HG02981 (cell line): ENCODE measurements around the gene CITED1.
"Not testable (repeated sequence)": the region's sequence is repeated elsewhere in the genome, so short reads cannot be mapped to it uniquely, and the experiment has no call there.

Experiments used
- ATAC-seq: cut with Tn5 transposase; IDR thresholded peaks from one replicate; pipeline ENCODE4 v1.9.1; 2021; ENCODE audit warnings: mild to moderate bottlenecking, moderate library complexity; ENCODE audit not compliant: unreplicated experiment

Gene CITED1, protein sequence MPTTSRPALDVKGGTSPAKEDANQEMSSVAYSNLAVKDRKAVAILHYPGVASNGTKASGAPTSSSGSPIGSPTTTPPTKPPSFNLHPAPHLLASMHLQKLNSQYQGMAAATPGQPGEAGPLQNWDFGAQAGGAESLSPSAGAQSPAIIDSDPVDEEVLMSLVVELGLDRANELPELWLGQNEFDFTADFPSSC

DNA sequence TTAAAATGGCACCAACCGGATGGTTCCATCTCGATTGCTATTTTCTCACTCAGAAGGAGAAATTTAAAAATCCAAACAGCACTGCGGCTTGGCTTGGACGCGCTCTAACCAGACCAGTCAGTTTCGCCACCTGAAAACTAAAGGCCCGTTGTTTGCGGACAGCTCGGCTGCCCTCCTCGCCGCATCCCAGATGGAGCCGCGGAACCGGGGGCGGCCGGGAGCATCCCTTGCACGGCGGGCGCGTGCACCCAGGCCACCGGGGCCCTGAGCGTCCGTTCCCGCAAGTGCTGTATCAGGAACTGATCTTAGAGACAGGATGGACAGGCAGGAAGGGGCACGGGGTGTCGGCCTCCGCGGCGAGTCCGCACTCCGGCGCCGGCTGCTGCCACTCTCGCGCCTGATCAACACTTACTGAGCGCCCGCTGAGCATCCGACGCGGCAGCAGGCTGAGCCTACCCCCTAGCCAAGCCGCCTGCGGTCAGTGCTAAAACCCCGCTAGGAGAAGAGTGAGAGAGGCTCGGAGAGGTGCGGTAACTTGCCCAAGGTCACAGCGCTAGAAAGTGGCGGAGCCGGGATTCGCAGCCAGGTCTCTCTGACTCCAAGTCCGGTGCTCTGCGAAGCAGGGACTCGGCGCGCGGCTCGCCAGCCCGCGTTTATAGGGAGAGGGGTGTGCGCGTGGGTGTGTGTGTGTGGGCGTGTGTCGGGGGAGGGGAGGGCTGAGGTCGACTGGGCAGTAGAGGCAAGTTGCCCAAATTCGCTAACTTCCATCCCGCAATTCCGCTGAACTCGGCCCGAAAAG is at the start of gene CITED1:
CITED1 (minus strand) TSS at position 629 of the 799 bp plus-strand sequence. CDS start 3,045 bp downstream, outside the sequence.
- no peak for ATAC-seq

DNA sequence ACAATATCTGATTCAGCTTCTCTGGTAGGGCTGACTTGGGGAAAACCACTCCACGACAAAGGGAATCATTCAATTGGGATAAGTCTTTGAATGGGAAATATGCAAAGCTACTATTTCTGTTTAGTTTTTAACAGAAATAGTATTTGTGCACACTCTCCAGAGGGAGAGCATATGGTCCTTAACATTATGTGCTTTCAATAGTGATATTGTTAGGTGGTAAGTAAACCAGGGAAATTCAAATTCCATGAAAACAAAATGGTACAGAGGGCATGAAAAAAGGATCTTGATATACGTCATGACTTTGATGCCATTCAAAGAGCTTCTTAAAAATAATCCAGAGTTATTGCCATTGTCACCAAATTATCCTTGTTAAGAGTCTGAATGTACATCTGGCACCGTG is 47.1 kb upstream of the CITED1 start:
- ATAC-seq: no peak

DNA sequence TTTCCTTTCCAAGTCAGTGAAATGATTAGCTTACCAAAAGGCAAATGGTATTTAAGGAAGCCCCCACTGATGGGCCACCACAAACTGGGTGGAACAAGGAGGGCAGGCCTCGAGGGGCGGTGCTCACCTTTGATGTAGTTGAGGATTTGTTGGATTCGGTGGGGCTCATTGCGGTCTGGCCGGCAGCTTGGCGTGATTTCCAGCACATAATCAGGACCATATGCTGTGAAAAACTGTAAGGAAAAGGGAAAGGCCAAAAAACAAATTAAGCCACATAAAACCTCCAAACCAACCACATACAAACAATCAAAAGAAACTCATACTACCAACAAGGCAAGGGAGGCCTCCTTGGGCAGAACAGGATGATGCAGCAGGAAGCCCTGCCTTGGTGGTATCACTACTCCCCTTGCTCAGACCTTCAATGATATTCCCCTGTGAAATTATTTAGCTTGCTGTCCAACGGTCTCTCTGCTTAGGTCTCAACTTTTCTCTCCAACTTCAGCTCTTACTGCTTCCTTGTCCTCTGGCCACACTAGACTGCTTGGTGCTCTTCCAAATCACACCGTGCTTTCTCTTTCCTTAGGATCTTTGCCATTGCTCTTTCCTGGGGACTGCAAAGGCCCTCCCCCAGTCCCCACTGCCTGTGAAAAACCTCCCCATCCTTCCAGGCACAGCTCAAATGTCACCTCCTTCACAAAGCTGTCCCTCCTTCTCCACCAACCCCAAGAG is 46.1 kb upstream of the CITED1 start:
- ATAC-seq: no peak

GRCh38 chrX:72349190-72349589 is 43.5 kb upstream of the CITED1 start:
- ATAC-seq: peak; percentile 88

DNA sequence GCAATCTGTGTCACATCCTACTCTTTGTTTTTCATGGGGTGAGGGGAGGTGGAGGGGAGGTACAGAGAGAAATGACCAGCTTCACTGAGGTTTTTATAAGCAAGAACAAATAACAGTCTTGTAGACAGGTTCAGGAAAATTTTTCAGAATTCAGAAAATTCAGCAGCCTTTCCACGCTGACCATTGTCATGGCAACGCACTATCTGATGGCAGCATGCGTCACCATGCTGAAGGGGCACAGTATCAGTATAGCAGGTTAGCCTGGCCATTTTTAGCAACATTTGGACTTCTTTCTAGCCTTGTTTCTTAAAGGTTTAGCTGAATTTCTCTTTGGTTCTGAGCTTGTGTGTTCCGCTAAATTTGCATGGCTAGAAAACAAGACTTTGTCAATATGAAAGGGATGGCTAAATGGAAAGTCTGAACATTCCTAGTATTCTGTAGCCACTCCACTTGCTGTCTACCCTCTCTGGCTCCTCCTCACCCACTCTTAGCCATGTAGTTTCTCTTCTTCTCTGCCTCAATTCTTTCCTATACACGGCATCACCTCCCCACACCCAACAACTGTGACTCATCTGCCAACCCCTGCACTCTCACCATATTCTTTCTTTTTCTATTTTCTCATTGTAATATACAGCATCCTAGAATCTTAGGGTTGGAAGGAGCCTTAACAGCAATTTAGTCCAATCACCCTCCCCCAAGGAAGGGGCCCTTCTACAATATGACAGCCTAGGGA is 42.7 kb upstream of the CITED1 start:
- no peak for ATAC-seq

DNA sequence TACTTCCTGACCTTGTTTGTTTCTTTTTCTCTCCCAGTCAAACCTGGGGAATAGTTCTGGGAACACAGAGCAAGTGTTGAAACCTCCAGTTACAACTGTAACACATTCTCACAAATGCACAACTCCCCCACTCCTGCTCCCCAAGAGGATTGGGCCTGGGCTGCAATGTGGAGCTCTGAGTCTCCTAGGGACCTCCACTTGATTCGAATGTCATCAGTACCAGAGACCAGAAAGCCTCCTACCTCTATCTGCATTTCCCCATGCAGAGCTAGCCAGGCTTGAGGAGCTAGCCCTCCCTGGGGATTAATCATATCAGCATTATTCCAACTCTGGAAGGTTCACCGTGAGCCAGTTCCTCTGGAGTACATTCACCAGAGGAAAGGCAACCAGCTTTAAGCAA is 41.7 kb upstream of the CITED1 start:
- ATAC-seq: no peak

- ATAC-seq: no peak
Observed at GRCh38 chrX:72346302-72346949, 40.7 kb upstream of the CITED1 start.

- no peak for ATAC-seq
Observed at GRCh38 chrX:72340626-72341025, 34.9 kb upstream of the CITED1 start.

GRCh38 chrX:72340041-72340440 is 34.3 kb upstream of the CITED1 start:
- no peak for ATAC-seq

- ATAC-seq: no peak
Observed at GRCh38 chrX:72330131-72330530, 24.4 kb upstream of the CITED1 start.

GRCh38 chrX:72326605-72327300 is 21.0 kb upstream of the CITED1 start:
- ATAC-seq: no peak

DNA sequence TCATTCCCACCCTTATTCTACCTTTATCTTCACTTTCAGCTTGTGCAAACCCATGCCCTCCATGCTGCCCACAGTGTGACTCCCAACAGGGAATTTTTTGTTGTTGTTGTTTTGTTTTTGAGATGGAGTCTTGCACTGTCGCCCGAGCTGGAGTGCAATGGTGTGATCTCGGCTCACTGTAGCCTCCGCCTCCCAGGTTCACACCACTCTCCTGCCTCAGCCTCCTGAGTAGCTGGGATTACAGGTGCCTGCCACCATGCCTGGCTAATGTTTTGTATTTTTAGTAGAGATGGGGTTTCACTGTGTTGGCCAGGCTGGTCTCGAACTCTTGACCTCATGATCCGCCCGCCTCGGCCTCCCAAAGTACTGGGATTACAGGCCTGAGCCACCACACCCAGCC is 13.9 kb upstream of the CITED1 start:
- ATAC-seq: not testable (repeated sequence)

DNA sequence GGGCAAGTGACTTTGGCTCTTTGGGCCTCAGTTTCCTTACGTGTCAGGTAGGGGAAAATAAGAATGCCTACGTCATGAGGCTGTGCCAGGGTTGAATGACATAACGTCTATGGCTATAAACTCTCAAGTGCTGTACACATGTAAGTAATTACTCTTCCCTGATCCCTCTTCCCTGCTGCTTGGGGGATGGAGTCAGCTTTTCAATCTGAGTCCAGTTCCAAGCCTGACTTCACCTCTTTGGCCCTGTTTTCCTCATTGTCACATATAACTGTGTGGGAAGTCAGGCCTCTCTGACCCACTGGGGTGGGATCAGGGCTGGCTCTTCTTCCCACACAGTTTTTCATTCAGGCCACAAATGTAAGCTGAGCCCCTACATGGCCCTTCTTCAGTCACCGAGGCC is 11.4 kb upstream of the CITED1 start:
- no peak for ATAC-seq

- no peak for ATAC-seq
Observed at GRCh38 chrX:72316408-72317110, 10.8 kb upstream of the CITED1 start.

DNA sequence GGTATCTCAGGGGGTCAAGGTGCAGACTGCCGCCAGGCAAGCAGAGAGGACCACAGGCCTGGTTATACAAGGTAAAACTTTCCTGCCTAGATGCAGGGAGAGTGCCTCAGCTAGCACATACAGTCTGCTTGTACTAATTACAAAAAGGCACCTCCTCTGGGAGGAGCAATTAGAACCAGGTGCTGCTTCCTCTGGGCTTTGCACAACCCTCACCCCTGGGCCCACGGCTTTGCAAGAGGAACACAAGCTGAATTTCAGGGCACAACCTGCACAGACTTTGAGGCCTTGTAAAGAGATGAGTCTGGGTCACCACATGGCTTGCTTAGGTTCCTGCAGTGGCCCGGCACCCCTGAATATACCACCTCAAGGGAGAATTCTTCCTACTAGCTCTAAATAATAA is 9.2 kb upstream of the CITED1 start:
- ATAC-seq: no peak

DNA sequence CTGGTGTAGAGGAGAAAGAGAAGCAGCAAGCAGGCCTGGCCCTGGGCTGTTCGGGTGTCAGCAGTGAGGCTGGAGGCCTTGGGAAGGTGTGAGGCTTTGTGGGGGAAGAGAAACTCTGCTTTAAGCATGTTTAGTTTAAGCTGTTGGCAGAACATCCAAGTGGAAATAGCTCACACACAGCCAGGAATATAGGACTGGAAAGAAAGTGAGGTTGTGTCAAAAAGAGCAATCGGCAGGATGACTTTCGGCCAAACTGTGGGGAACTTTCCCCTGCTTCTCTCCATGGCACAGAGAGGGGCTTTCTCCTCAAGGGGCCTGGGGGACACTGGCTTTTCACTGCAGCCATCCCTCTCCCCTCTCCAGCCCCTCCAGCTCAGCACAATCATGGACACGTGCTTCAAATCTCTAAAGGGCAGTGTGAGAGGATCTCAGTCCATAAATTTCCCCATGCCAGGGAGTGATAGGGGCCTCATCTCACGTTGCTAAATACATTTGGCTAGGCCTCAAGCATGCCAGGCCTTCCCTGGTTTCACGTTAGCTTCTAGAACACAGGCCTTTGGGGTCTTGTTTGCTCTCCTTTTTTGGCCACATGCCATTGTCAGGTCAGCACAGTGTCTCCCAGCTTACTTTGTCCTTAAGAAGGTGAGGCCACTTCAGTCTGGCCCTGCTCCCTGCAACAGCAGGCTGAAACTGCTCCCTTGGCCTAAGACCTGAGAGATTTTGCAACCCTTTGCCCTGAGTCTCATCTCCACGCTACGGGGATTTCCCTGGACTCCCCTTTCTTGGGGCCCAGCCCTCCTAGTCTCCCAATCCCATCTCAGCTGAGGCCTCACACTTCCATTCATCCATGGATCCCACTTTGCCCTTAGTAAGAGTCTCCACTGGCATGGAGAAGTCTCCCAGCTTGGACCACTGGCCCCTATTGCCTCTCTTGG is 8.3 kb upstream of the CITED1 start:
- ATAC-seq: no peak

DNA sequence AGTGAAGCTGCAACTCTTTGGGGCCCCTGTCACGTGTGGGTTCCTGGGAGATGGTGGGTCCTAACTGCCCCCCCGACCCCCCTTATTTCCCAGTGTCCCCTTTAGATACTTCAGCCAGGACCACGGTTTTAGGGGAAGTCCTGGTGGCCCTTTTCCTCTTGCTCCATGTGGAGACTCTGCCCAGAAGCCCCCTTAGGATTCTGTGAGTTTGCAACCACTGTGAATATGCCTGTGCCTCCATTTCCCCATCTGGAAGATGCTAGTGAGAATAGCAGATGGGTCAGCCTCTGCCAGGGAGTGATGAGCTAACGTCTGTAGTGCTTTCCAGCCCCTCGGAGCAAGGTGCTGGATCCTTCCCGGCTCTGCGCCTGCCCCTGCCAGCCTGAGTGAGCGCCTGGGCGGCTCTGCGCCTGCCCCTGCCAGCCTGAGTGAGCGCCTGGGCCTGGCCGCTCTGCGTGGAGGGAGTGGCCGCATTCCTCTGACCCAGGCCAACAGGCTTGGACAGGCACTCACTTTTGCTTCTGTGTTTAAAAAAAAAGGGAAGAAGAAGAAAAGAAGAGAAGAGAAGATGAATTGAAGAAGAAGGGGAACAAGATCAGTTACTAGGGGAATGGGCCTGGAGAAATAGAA is 6.7 kb upstream of the CITED1 start:
- ATAC-seq: no peak
